GM18951 (cell line): ENCODE measurements around the gene MACROD2.
"Not testable (repeated sequence)": the region's sequence is repeated elsewhere in the genome, so short reads cannot be mapped to it uniquely, and the experiment has no call there.

Experiments used
- POLR2A ChIP-seq: IDR thresholded peaks from 4 replicates; pipeline ENCODE4 v1.6.1; 2011; ENCODE audit warnings: mild to moderate bottlenecking; ENCODE audit not compliant: insufficient read length, insufficient read depth; ENCODE audit errors: extremely low read depth
- in situ Hi-C: fragments of 300-500 bp; cut with MboI; formaldehyde crosslinking; loops from one replicate; pipeline ENCODE4 v1.12.0; 2022; ENCODE audit warnings: low sequenced_read_pairs, mixed read lengths, inconsistent platforms; ENCODE audit not compliant: unreplicated experiment

The MACROD2 gene

DNA sequence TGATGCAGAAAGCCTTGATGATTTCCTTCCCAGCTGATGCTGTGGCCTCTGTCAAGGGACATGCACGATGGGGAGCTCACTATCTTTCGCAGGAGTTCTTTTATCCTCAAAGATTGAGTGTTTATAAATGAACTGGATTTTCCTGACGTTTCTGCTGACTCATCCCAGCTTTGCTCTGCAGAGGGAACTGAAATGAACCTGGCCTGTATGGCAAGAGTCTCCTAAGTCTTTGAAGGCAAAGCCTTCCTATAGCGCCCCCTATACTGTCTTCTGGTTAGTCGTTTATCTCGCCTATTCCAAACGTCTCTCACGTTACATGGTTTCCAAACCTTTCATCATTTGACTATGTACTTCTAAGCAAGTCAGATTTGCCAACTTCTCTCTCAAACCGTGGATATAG is 2012.6 kb downstream of the MACROD2 start:
- no peak for TF ChIP-seq POLR2A
- in situ Hi-C loops, result no loop called here

DNA sequence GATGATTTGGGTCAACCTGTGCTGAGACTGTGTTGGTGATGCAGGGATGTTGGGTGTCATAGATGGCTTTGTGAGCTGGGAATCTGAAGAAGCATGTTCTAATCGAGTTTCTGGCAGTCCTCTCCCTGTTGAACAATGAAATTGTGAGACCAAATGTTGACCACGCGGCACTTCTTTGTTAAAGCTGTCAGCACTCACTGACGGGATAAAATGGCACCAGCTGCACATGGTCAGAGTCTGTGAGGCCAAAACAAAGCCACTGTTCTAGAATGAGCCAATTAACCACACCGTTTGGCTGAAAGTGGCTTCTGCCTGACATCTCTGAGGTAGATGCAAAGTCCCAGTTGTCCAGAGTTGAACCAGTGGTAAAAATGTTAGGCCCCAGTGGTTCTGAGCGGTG is 2015.7 kb downstream of the MACROD2 start:
- TF ChIP-seq POLR2A, result no peak

DNA sequence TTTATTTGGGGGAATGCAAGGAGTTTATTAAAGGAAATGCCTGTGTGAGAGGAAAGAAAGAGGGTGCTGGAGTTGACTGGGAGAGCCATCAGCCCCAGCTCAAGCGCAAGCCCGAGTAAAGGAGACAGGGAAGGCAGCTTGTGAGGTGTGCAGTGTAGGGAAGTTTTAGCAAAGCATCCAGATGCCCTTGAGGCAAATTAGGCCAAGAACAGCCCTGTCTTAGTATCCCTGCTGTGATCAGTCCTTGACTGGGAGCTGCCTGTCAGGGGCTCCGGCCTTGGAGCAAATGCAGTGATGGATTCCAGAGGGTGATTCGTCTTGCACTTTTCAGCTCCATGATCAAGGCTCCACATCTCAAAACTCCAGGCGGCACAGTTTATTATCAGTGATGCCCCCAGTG is 2016.2 kb downstream of the MACROD2 start:
- in situ Hi-C loops, result no loop called here
- no peak for TF ChIP-seq POLR2A

More for the DNA sequence above, 2015.7 kb downstream of the MACROD2 start:
- in situ Hi-C loops, result no loop called here

DNA sequence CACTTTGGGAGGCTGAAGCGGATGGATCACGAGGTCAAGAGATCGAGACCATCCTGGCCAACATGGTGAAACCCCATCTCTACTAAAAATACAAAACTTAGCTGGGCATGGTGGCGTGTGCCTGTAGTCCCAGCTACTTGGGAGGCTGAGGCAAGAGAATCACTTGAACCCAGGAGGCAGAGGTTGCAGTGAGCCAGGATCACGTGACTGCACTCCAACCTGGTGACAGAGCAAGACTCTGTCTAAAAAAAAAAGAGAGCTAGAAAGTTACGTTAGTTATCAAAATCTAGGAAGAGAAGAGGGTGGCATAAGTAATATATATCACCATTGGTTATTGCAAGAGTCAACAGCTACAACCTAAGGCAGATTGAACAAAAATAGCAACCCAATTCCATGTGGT is 2017.6 kb downstream of the MACROD2 start:
- in situ Hi-C loops, result not testable (repeated sequence)

DNA sequence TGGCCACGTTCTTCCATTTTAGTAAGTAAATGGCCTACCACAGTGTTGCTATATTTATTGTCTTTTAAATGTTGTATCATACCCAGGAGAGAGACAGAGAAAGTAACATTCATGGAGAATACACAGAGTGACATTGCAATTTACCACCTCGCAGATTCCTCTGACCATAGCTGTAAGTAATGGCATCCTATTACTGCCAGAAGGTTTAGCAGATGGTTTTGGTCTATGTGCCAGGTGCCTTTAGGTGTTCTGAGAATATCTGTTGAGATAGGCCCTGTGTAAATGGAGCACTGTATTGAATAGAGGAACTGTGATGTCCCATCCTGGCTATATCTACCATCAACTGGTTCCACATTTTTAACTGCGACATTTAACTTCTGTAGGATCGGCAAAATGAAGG is 2018.3 kb downstream of the MACROD2 start:
- no peak for TF ChIP-seq POLR2A
- in situ Hi-C loops, result no loop called here

DNA sequence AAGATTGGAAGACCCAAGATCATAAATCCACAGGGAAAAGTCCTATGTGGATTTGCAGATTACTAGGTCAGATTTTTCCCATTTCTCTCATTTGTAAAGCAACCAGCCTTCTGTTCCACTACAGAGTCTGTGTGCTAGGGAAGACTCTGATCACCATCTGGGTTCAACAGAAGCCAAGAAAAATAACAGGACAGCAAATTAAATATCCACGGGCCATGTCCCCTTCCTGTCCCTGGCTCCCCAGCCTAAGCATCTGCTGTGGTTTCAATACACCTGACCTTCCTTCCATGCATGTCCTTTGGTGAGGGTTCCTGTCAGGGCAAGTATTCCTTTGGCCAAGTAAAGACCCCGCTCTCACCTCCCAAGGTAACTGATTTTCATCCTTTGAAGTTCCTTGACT is 2019.1 kb downstream of the MACROD2 start:
- in situ Hi-C loops, result no loop called here
- TF ChIP-seq POLR2A, result no peak

DNA sequence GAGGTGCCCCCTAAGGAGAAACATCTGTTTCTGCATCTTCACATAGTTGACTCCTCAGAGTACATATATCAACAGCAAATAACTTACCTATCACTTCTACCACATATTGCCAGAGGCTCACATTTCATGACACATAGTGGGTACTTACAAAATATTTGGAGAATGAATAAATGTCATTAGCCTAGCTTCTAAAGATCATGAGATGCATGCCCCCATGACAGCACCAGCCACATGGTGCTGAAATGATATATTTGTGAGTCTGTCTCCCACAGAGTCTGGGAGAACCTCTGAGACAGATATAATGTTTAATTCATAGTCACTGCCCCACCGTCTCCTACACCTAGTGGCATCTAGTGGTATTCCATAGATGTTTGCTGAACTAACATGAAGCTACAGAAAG is 2022.3 kb downstream of the MACROD2 start:
- in situ Hi-C loops, result no loop called here
- no peak for TF ChIP-seq POLR2A

DNA sequence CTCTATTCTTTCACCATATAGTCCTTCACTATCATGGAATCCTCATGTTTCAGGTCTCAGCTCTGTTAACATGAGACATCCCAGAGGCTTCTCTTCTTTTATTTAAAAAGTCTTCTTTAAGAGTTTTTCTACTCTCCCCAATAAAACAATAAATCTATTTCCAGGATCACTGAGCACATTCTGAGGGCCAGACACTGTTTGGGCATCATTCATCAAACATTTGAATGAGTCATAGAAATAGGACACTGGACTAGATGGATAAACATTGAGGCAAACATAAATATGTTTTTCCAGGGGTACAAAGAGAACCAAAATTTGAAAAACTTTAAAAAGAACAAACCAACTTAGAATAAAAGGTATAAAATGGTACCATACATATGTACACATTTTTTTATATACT is 2023.6 kb downstream of the MACROD2 start:
- in situ Hi-C loops, result no loop called here
- TF ChIP-seq POLR2A, result no peak

DNA sequence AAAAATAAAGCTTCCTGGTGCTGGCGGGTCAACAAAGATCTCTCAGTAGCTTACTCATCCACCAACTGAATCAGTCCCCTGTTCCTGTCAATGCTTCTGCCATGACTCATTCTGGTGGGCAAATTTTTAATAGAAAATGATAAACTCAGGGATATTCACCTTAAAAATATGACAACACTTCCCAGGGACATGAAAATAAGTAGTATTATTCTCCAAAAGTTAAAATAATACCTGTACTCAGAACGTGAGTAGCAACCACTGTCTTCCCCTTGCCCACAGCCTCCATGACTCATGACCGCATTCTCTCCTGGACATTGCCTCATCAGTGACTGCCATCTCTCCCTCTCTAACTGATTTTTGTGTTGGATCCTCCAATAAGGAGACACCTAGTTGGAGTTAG is 2025.7 kb downstream of the MACROD2 start:
- TF ChIP-seq POLR2A, result no peak
- in situ Hi-C loops, result no loop called here

DNA sequence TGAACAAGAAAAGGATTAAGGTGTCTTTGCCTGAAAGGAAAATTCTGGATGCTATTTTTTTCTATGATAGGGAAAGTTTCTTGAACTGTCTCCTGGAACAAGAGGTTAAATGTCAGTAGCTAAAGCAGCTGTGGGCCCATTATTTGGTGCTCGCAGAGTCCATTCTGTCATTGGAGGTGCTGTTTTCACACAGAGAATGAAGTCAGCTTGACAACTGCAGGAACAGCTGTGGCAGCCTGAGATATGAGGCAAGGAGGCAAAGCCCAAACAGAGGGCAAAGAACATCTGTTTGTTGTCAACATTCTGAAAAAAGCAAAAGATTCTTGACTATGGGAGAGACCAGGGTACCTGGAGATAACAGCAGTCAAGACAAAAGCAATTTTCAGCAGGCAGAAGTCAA is 2029.8 kb downstream of the MACROD2 start:
- in situ Hi-C loops, result no loop called here
- no peak for TF ChIP-seq POLR2A

DNA sequence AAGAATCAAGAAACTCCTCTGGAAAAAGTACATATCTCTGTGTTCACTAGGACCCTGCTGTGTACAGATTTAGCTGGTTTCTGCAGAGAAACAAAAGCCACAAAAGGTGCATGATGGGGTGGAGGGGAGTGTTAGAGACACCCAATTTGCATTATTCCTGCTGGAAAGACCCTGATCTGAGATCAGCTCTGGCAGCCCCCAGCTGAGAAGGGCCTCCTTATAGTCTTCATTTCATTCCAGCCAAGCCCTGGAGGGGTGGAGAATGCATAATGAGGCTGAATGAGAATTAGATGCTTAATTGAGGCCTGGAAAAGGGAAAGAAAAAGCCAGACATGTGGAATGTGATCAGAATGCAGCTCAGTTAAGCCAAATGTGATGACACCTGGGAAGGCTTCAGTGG is 2032.4 kb downstream of the MACROD2 start:
- TF ChIP-seq POLR2A, result no peak
- in situ Hi-C loops, result no loop called here

DNA sequence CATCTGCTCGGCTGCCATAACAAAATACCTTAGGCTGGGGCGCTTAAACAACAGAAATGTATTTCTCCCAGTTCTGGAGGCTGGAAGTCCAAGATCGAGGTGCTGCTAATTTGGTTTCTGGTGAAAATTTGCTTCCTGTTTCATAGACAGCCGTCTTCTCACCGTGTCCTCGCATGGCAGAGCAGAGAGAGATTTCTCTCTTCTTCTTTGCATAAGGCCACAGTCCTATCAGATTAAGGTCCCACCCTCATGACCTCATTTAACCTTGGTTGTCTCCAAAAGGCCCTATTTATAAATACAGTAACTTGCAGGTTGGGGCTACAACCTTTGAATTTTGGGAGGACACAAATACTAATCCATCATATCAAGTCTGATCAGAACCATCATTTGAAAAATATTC is 2033.6 kb downstream of the MACROD2 start:
- in situ Hi-C loops, result no loop called here

DNA sequence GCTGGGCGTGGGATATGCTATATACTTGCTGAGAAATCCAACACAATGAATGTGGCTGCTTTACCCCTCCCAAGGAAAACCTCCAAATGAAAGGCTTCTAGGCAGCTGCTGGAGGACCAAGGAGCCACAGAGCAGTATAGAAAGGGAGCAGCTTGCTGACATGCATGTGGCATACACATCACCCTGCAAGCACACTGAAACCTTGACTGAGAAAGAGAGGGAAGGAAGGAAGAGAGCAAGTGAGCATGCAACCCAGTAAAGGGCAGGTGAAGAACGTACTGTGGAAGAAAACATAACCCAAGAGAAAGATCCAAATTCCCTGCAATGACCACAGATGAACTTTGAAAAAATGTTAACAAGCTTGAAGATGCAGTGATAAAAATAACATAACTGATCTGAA is 2034.9 kb downstream of the MACROD2 start:
- no peak for TF ChIP-seq POLR2A
- in situ Hi-C loops, result no loop called here

More for the DNA sequence above, 2033.6 kb downstream of the MACROD2 start:
- TF ChIP-seq POLR2A, result no peak

DNA sequence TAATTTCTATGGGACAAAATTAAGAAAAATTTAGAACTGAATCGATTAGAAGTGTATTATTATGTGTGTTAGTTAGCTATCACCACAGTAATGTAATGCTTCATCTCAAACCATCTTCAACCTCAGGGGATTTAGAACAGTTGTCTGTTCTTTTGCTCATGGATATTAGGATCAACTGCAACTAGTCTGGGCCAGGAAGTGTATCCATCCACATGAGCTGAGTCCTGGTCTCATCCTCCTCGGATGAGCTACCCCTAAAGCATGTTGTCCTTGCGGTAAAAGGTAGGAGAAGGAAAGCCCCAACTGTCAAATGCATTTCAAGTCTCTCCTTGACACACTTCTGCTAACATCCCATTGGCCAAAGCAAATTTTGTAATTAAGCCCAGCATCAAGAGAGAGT is 2040.3 kb downstream of the MACROD2 start:
- in situ Hi-C loops, result no loop called here
- no peak for TF ChIP-seq POLR2A

DNA sequence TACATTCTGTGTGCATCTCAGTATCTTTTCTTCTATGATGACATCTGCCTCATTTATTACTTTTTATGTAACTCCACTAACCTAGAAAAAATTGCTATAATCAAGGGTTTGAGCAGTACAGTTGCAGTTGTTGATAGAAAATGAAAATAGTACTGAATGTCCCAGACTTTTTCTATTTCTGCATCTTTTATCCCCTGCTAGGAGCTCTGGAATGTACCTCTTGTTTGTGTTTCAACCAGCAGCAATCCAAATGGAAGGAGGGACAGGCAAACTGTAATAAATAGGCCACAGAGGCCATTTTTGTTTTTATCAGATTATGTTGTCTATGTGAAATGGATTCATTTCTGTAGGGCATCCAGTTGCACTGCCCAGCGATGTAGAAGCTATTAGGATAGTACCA is 2041.0 kb downstream of the MACROD2 start:
- TF ChIP-seq POLR2A, result no peak
- in situ Hi-C loops, result no loop called here
